HepG2 (cell line): ENCODE measurements around the gene DHX32. TPM values are rescaled to one million over a fixed set of nuclear protein-coding genes. Genes with fewer than 3 reads are reported as not detected.
"Not testable (repeated sequence)": the region's sequence is repeated elsewhere in the genome, so short reads cannot be mapped to it uniquely, and the experiment has no call there.

ENCODE experiments used
- ATAC-seq: fragments of 200-7000 bp; cut with Tn5 transposase; 3 replicates; pipeline ENCODE4 v1.9.1; 2020; ENCODE audit warnings: mild to moderate bottlenecking, moderate library complexity
- BruUV-seq: library from RNA; stranded (reverse); fragments of 400-500 nt; replicated peaks from 2 replicates; lab custom pipeline; 2021; lab: Mats Ljungman, UMichigan
- CTCF ChIA-PET: fragments of 300-600 bp; formaldehyde crosslinking; extraction: SDS; loops from one replicate; lab custom pipeline; 2021; ENCODE audit warnings: low total read pairs, inconsistent platforms, low intra/inter-chr PET ratio; lab: Yijun Ruan, JAX
- POLR2A ChIA-PET: fragments of 350-600 bp; sonication (Branson Sonifier 250); formaldehyde crosslinking; loops from one replicate; lab custom pipeline; 2020; ENCODE audit warnings: antibody characterized with exemption, inconsistent platforms; lab: Yijun Ruan, JAX
- DNase-seq: peaks from one replicate; pipeline ENCODE4 v3.0.0-alpha.2; 2015; ENCODE audit warnings: low spot score
- FAIRE-seq: peaks from 3 replicates; lab custom pipeline; 2011; peaks lifted over from hg19 to GRCh38; lab: Jason Lieb, UNC
- H2AFZ ChIP-seq: one replicate; pipeline ENCODE4 v1.6.1; 2011; ENCODE audit warnings: low read length, inconsistent platforms
- H3K27ac ChIP-seq: fragments of 300-600 bp; 3 replicates; pipeline ENCODE4 v1.8.0; 2011; ENCODE audit warnings: mixed run types, mild to moderate bottlenecking, mixed read lengths, low read length, inconsistent platforms; ENCODE audit not compliant: insufficient read depth; ENCODE audit errors: extremely low read length
- H3K27me3 ChIP-seq, 2 experiments: fragments of 200-600 bp in 1 of 2; 2 replicates in 1 of 2; 3 replicates in 1 of 2; pipeline versions ENCODE4 v1.6.0 to v1.8.0; 2011; ENCODE audit warnings: low read length in 2 of 2, mild to moderate bottlenecking in 2 of 2, moderate library complexity in 2 of 2, inconsistent platforms in 1 of 2; ENCODE audit not compliant: insufficient read depth in 2 of 2, control insufficient read depth in 1 of 2
- H3K36me3 ChIP-seq, 2 experiments: fragments of 200-600 bp in 1 of 2; replicated peaks in 1 of 2; 2 replicates in 1 of 2; 3 replicates in 1 of 2; pipeline versions ENCODE4 v1.5.1 to v1.8.0; 2011; ENCODE audit warnings: low read length in 2 of 2, inconsistent platforms in 1 of 2; ENCODE audit not compliant: insufficient read depth in 2 of 2, control insufficient read depth in 1 of 2
- H3K4me1 ChIP-seq: 2 replicates; pipeline ENCODE4 v1.5.1; 2012; ENCODE audit warnings: low read length, inconsistent platforms; ENCODE audit not compliant: insufficient read depth
- H3K4me2 ChIP-seq: 2 replicates; pipeline ENCODE4 v1.6.0; 2011; ENCODE audit warnings: low read depth, low read length, inconsistent platforms
- H3K4me3 ChIP-seq, 3 experiments: fragments of 200-600 bp in 1 of 3; sonication (generic), shearing (Covaris generic) in 1 of 3; replicated peaks in 1 of 3; 2 replicates each; pipeline ENCODE4 v1.5.1; 2011 to 2016; ENCODE audit warnings: low read length in 3 of 3, inconsistent platforms in 2 of 3, low read depth in 2 of 3, mild to moderate bottlenecking in 2 of 3, control low read depth in 1 of 3, mixed read lengths in 1 of 3; ENCODE audit not compliant: insufficient read depth in 1 of 3
- H3K79me2 ChIP-seq: one replicate; pipeline ENCODE4 v1.6.1; 2011; ENCODE audit warnings: low read length, inconsistent platforms; ENCODE audit not compliant: insufficient read depth
- H3K9ac ChIP-seq: 2 replicates; pipeline ENCODE4 v1.6.0; 2011; ENCODE audit warnings: mild to moderate bottlenecking, low read depth, low read length, inconsistent platforms; ENCODE audit not compliant: insufficient read depth
- H3K9me3 ChIP-seq: 2 replicates; pipeline ENCODE4 v1.5.1; 2012; ENCODE audit warnings: mild to moderate bottlenecking, low read length
- H4K20me1 ChIP-seq: 2 replicates; pipeline ENCODE4 v1.6.0; 2011; ENCODE audit warnings: inconsistent platforms, mild to moderate bottlenecking, low read length, moderate library complexity; ENCODE audit not compliant: insufficient read depth
- ARHGAP35 ChIP-seq: sonication (generic); formaldehyde crosslinking; IDR thresholded peaks from 2 replicates; pipeline ENCODE4 v1.9.0; 2022; ENCODE audit warnings: mild to moderate bottlenecking, inconsistent platforms, moderate library complexity, missing genetic modification reagents, borderline replicate concordance
- CHD4 ChIP-seq: fragments of 200-600 bp; sonication (generic); IDR thresholded peaks from 2 replicates; pipeline ENCODE4 v1.7.0; 2017; ENCODE audit warnings: mild to moderate bottlenecking, low read length, borderline replicate concordance
- DNMT3B ChIP-seq: conservative IDR thresholded peaks from 2 replicates; pipeline ENCODE4 v1.6.1; 2016; ENCODE audit warnings: missing biosample characterization, control low read depth
- IKZF1 ChIP-seq: fragments of 450-650 bp; IDR thresholded peaks from 2 replicates; pipeline ENCODE4 v1.7.1; 2016
- KLF12 ChIP-seq: sonication (generic); formaldehyde crosslinking; IDR thresholded peaks from 2 replicates; pipeline ENCODE4 v1.4.0; 2020; ENCODE audit warnings: missing genetic modification reagents, borderline replicate concordance
- MAFF ChIP-seq: IDR thresholded peaks from 2 replicates; pipeline ENCODE4 v1.6.1; 2011; ENCODE audit warnings: low read depth, low read length, improper control_type of control experiment
- MED8 ChIP-seq: sonication (generic); formaldehyde crosslinking; IDR thresholded peaks from 2 replicates; pipeline ENCODE4 v1.8.1; 2023; ENCODE audit warnings: mild to moderate bottlenecking, missing genetic modification reagents; ENCODE audit not compliant: insufficient replicate concordance
- NCOA2 ChIP-seq: sonication (generic); formaldehyde crosslinking; IDR thresholded peaks from 2 replicates; pipeline ENCODE4 v1.8.0; 2022; ENCODE audit warnings: inconsistent platforms
- NFE2L2 ChIP-seq: fragments of 150-350 bp; IDR thresholded peaks from 2 replicates; pipeline ENCODE4 v1.6.1; 2014; ENCODE audit warnings: low read length
- SOX13 ChIP-seq, 3 experiments: fragments of 450-650 bp in 1 of 3; sonication (generic) in 1 of 3; formaldehyde crosslinking in 1 of 3; IDR thresholded peaks in 2 of 3; conservative IDR thresholded peaks in 1 of 3; 2 replicates each; pipeline versions ENCODE4 v1.5.0 to v1.6.1; 2016 to 2020; ENCODE audit warnings: antibody characterized with exemption in 1 of 3, mild to moderate bottlenecking in 1 of 3, missing compliant biosample characterization in 1 of 3, missing genetic modification reagents in 1 of 3, moderate library complexity in 1 of 3
- ZMAT3 ChIP-seq: sonication (generic); formaldehyde crosslinking; conservative IDR thresholded peaks from 2 replicates; pipeline ENCODE4 v1.7.0; 2021; ENCODE audit warnings: missing genetic modification reagents
- ZNF274 ChIP-seq: sonication (generic); formaldehyde crosslinking; IDR thresholded peaks from 2 replicates; pipeline ENCODE4 v1.5.1; 2020; ENCODE audit warnings: mild to moderate bottlenecking, missing genetic modification reagents
- ZNF337 ChIP-seq: sonication (generic); formaldehyde crosslinking; IDR thresholded peaks from 2 replicates; pipeline ENCODE4 v1.5.1; 2020; ENCODE audit warnings: missing genetic modification reagents, low read depth, mild to moderate bottlenecking, borderline replicate concordance
- WGBS: methylation state at CpG from one replicate; pipeline ENCODE4 v1.1.6; 2017; ENCODE audit warnings: low lambda C conversion rate; 5-methylcytosine and 5-hydroxymethylcytosine counted together
- in situ Hi-C: cut with HindIII; loops from 2 replicates; pipeline ENCODE4 v1.10.0; 2017; ENCODE audit warnings: low pct_unique_long_range_greater_than_20kb; ENCODE audit not compliant: extremely low pct_ligation_motif_present
- intact Hi-C: fragments of 100-400 bp; cut with micrococcal nuclease; formaldehyde crosslinking; loops from one replicate; pipeline ENCODE4 v1.10.0; 2022; ENCODE audit not compliant: unreplicated experiment
- polyA plus RNA-seq, 8 experiments: library from polyadenylated mRNA; depleted of rRNA in 3 of 8; stranded (reverse) in 7 of 8; unstranded in 1 of 8; fragments of >200 nt; fragmentation: Illumina TruSeq in 4 of 8; extraction: Trizol in 4 of 8; gene quantifications; 2 replicates each; pipeline versions ENCODE4 v1.2.1 to v1.2.3, GENCODE V29; 2011 to 2016; ENCODE audit warnings: low read depth in 4 of 8, missing spikeins in 1 of 8, mixed read lengths in 1 of 8; ENCODE audit not compliant: insufficient read depth in 1 of 8
- total RNA-seq, 5 experiments: library from RNA; depleted of rRNA; stranded (reverse); fragments of >200 nt; fragmentation: Illumina TruSeq; extraction: Trizol; gene quantifications; 2 replicates each; pipeline ENCODE4 v1.2.3, GENCODE V29; 2016; ENCODE audit warnings: low read depth in 1 of 5
- TF ChIP-seq, protein P1 (sequence below): sonication (generic); formaldehyde crosslinking; IDR thresholded peaks from 2 replicates; pipeline ENCODE4 v1.4.0; 2020; ENCODE audit warnings: mild to moderate bottlenecking, missing genetic modification reagents
- TF ChIP-seq, protein P2 (sequence below): sonication (generic); formaldehyde crosslinking; IDR thresholded peaks from 2 replicates; pipeline ENCODE4 v1.8.1; 2023; ENCODE audit warnings: missing genetic modification reagents, mild to moderate bottlenecking, borderline replicate concordance

Gene DHX32
- total and polyA plus RNA-seq, 2 of the 13 experiments (the other 11 are each of a cell fraction or from before 2014, with no cell fraction given): 15.5 to 16.5 TPM

DNA sequence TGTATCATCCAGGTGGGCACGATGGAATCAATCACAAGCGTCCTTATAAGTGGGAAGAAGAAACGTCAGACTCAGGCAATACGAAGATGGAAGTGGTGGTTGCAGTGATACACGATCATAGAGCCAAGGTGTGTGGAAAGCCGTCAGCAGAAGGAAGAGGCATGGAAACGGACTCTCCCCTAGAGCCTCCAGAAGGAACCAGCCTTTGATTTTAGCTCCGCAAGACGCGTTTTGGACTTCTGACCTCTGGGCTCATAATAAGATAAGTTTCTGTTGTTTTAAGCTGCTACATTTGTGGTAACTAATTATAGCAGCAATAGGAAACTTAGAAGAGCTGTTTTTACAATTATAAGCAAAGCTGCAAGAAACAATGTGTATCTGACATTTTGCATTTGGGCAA is 30.1 kb upstream of the DHX32 start:
- H3K4me2 ChIP-seq: no peak overlapping the region
- peaks cover 7% of the 10 kb centered on the region for H3K9me3 ChIP-seq
- ChIA-PET POLR2A (no interaction called here), CTCF (no interaction called here)
- intact Hi-C loops (no loop called here), in situ Hi-C loops (no loop called here)
- H3K27ac ChIP-seq: no peak overlapping the region
- H3K4me1 ChIP-seq: peaks cover 14% of the 10 kb centered on the region; the same call in 1 of the 2 replicates
- no peak overlapping the region for H3K9ac ChIP-seq
- H3K4me3 ChIP-seq: no peak overlapping the region
- H3K79me2 ChIP-seq: no peaks in the 10 kb centered on the region
- DNase-seq: no peak
- no peak overlapping the region for H2AFZ ChIP-seq
- no peaks in the 10 kb centered on the region for H3K36me3 ChIP-seq
- WGBS: 37% methylated on average over 10 of the region's 10 CpGs
- TF ChIP-seq CHD4 (no peak), IKZF1 (no peak), DNMT3B (CRISPR knock-in tag) (no peak), NCOA2 (CRISPR knock-in tag) (no peak), MED8 (no peak), ARHGAP35 (CRISPR knock-in tag) (no peak), ZMAT3 (CRISPR knock-in tag) (no peak), ZNF274 (CRISPR knock-in tag) (no peak), ZNF337 (CRISPR knock-in tag) (no peak), MAFF (no peak), KLF12 (CRISPR knock-in tag) (no peak), NFE2L2 (no peak), SOX13 (IDR thresholded peaks at IDR 0.05) (no peak), SOX13 (CRISPR knock-in tag; conservative IDR thresholded peaks at IDR 0.05 in 1 of 2, IDR thresholded peaks at IDR 0.05 in 1 of 2) (no peak)
- TF ChIP-seq, protein P1, sequence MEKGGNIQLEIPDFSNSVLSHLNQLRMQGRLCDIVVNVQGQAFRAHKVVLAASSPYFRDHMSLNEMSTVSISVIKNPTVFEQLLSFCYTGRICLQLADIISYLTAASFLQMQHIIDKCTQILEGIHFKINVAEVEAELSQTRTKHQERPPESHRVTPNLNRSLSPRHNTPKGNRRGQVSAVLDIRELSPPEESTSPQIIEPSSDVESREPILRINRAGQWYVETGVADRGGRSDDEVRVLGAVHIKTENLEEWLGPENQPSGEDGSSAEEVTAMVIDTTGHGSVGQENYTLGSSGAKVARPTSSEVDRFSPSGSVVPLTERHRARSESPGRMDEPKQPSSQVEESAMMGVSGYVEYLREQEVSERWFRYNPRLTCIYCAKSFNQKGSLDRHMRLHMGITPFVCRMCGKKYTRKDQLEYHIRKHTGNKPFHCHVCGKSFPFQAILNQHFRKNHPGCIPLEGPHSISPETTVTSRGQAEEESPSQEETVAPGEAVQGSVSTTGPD: no peak
- TF ChIP-seq, protein P2, sequence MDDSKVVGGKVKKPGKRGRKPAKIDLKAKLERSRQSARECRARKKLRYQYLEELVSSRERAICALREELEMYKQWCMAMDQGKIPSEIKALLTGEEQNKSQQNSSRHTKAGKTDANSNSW (CRISPR knock-in tag): no peak
- no peaks in the 10 kb centered on the region for H4K20me1 ChIP-seq
- BruUV-seq: no TSS peak
- FAIRE-seq: no peak
- no peak for ATAC-seq
- H3K27me3 ChIP-seq: peaks cover 6 to 15% of the 10 kb centered on the region in 2 experiments; a peak in 4 of 5 replicates

DNA sequence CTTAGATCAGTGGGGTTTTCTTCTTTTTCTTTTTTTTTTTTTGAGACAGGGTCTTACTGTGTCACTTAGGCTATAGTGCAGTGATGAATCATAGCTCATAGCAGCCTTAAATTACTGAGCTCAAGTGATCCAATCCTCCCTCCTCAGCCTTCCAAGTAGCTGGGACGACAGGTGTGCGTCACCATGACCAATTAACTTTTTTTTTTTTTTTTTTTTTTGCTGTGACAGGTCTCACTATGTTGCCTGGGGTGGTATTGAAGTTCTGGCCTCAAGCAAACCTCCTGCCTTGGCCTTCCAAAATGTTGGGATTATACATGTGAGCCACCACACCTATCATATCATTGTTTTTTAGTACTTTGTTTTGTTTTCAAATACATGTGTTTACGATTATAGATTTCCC is 28.4 kb upstream of the DHX32 start:
- peaks cover 14% of the 10 kb centered on the region; the same call in 1 of the 2 replicates for H3K4me1 ChIP-seq
- POLR2A ChIA-PET, H2AFZ ChIP-seq, ATAC-seq, intact Hi-C loops, BruUV-seq, H3K9ac ChIP-seq, CTCF ChIA-PET, H3K4me2 ChIP-seq, H4K20me1 ChIP-seq, H3K36me3 ChIP-seq, DNase-seq, H3K79me2 ChIP-seq, FAIRE-seq, H3K27ac ChIP-seq, in situ Hi-C loops, H3K4me3 ChIP-seq: not testable (repeated sequence)
- peaks cover 3 to 10% of the 10 kb centered on the region in 2 experiments; a peak in 4 of 5 replicates for H3K27me3 ChIP-seq
- peaks cover 13% of the 10 kb centered on the region for H3K9me3 ChIP-seq
- WGBS: 24% methylated on average over 3 of the region's 3 CpGs
